GM18868 (cell line): Measurements from ENCODE around the gene SKIDA1.

Source experiments
- ATAC-seq: cut with Tn5 transposase; IDR thresholded peaks from one replicate; pipeline ENCODE4 v1.9.1; 2021; ENCODE audit warnings: mild to moderate bottlenecking, moderate library complexity; ENCODE audit not compliant: unreplicated experiment

SKIDA1 gene

DNA sequence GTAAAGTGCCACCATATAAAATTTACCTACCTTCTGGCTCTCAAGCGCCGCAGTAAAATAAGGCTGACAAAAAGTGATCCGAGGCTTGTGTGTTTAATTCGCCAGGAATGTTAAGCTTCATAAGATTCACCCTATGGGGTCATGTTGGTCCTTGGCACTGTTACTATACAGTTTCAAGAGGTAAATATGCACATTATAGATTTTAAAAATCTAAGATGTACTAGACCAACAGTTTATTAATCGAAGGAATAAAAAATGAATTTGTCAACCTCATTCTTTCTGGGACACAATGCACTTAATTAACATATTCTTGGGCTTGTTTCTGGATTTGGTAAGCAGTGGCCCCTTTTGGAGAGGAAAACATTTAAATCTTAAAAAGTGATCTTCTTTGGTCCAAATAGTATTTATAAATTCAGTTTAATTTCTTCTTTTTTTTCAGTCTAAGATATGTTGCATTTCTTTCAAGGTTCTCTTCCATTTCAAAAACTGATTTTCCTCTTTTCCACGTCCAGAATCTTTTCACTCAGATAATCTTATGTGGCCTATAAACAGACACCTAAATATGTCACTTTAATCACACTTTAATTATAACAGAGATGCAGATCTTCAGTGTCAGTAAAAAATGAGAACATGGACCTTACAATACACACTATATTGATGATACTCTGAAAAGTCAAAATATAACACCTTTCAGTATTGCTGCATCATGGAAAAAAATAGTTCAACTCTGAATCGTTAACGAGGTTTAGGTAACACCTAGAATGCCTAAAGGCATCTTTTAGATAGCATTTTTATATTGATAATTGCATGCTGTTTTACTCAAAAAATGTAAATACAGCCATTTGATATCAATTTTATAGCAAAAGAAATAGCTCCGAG is 3.8 kb upstream of the SKIDA1 start:
- ATAC-seq, result no peak

DNA sequence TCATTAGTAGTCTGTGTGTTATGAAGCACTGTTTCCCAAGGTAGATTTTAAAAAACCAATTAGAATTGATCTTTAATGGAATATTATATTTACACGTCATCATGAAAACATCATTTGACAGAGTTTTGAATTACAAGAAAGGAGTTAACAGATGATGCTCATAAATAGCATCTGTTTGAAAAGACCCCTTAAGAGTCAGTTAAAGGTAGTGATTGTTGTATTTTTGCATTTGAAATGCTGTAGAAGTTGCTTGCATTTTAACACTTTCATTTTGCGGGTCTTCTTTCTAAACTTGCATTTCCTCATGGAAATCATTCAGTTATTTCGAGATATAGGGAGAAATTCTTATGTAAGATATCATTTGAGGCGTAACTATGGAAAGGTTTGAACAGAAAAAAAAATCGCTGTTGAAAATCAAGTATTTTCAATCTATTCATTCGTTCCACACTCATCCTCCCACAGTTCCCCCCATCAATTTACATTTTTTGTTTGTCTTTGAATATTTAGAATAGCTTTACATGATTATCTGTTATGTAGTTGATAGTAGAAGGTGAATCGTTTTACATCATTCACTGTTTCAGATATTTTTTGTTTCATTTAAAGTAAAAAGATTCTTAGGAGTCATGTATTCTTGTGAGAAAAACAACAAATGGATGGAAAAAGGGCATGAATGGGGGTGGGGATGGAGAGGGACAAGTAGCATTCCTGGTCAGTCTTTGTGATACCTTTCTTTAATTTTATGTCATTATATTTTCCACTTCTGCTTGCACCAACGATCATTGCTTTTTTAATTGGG is 3.0 kb upstream of the SKIDA1 start:
- ATAC-seq, result no peak

DNA sequence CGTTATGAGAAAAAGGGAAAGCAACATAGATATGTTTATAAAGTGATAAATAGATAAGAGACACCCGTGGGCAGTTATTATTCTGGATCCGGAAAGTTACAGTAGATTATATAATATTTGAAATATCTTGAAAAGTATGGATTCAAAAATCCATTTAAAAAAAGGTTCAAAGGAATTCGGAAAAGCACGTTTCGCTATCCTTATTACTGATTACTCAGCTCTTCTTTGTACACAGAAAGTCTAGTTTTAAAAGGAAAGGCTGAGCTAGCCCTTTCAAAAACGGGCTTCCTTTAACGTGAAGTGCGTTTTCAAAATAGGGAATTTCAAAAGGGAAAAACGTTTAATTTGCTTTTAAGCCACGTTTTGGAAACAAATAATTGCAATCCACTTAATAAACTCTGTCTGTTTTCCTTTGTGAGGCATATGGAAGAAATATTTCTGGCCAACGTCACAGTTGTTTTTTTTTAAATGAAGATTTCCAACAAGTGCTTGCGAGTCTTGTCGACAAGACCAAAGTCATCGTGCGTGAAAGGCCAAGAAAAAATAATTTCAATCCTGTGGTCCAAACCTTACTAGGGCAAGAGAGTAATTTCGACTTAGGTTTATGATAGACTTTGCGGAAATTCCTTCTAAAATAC is 2.2 kb upstream of the SKIDA1 start:
- no peak for ATAC-seq

DNA sequence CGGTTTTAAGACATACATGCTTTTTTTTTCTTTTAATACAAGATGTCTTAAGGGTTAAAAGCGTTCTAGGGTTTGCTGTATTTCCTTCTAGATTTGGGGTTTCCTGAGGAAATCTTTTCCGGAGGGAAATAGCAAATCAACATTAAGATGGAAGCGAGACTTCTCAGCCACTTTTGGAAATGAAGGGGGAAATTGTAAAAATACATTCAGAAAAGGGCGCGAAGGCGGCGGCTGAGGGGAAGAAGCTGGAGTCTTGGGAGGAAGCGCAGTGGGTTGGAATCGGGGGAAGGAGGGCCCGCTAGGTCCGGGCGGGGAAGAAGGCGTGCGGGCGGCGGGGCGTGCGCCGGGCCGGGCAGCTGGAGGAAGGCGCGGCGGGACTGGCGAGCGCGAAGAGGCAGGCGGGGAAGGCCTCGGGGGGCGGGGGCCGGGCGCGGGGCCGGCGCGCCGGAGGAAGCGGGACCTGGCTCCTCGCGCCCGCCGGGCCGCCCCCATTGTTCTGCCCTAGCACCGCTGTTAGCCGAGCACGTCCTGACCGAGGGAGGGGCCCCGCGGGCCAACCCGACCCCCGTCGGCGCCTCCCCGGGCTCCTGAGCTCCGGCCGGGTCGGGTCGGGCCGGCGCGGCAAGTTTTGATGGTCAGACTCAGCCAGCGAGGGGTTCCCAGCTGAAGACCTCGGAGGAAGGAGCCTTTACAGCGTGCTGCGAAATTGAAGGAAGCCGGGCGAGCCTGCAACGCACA is 1.5 kb upstream of the SKIDA1 start:
- no peak for ATAC-seq

DNA sequence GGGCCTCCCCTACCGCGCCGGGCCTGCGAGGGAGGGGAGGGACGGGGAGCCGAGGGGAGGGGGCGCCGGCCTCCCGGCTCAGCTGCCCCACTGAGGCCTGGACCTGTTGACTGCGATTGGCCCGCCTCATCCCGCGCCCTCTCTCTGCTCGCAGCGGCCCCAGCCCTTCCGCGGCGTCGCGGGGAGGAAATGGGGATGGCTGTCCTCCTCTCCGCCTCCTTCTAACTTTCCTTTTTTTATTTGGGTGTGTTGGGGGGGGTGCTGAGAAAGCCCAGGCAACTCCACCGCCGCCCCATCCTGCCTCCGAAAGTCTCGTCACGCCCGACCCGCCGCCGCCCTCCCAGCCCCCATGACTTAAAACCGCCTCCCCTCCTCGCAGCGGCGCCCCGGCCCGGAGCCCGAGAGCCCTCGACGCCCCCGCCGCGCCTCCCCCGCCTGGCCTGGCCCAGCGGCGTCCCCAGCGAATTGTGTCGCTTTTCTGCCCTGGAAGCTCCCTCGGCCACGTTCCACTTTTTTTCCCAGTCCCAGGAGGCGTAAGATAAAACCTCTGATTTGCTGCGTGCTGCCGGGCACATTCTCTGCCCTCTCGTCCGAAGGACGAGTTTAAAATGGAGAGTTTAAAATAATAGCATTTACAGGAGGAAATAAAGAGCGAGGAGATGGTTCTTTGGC is 842 bp upstream of the SKIDA1 start:
- peak; percentile 37 for ATAC-seq

DNA sequence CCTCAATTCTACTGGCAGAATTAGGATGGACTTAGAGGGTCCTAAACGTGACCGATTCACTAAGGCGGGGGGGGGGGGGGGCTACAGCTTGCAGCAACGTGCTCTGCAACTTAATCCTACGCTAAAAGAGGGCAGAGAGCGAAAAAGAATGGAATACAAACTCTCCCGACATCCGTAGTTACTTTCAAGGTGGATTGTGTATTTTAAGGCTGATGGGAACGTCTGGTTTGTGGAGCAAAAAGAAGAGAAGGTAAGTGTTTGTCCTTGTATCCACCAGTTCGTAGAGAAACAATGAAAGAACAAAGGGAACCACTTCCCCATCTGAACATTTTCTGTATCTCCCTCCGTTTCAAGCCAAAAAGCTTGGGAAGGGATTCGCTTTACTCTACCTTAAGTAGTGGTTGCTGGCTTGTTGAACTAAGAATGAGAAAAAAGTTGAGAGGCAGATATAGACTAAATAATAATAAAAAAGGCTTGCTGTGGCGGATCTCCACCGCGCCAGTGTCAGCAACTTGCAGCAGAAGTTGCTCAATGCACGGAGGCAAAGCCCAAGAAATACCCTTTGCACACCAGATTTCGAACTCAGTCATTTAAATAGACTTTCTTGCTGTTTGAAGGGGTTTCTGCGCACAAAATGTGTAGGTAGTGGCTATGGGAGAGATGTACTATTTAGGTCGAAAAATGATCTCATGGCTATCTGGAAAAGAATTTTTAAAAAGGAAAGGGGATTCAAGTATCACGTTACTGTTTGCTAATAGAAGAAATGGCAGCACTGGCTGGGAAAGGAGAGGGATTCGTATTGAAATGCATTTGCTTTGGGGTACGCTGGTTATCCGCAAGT is 736 bp downstream of the SKIDA1 start:
- ATAC-seq, result no peak

DNA sequence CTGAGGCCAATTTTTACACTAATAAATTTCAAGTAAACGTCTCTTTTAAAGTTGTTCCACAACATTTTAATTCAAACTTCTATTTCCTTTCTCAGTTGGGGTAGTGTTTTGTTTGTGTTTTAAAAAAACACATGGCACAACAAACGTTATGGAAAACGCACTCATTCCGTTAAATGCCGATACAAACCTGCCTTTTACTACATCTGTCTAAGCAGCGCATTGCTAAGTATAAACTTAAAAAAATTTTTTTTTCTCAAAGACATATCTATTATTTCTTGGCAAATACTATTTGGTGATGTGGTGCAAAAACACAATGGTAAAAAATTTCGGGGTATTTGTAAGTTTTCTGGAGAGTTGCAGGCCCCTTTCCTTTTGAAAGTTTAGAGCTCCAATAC is 1.4 kb downstream of the SKIDA1 start:
- no peak for ATAC-seq

DNA sequence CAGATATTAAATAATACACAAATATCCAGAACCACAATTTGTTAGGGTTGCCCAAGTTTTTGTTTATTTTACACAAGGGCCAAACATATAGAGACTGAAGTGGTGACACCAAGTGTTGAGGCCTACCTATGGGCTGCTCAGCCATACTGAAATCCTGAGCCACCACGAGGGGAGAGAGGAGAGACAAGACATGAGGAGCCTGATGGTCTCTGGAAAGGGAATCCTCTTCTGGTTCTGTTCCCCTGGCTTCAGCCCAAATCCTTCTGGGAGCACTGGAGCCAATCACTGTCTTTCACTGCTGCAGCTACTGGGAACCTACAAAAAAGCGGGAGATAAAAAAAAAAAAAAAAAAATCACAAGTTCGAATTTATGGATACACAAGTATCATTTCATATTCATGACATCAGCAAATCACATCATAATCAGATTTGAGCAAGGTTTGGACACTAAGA is 1.9 kb downstream of the SKIDA1 start:
- no peak for ATAC-seq

DNA sequence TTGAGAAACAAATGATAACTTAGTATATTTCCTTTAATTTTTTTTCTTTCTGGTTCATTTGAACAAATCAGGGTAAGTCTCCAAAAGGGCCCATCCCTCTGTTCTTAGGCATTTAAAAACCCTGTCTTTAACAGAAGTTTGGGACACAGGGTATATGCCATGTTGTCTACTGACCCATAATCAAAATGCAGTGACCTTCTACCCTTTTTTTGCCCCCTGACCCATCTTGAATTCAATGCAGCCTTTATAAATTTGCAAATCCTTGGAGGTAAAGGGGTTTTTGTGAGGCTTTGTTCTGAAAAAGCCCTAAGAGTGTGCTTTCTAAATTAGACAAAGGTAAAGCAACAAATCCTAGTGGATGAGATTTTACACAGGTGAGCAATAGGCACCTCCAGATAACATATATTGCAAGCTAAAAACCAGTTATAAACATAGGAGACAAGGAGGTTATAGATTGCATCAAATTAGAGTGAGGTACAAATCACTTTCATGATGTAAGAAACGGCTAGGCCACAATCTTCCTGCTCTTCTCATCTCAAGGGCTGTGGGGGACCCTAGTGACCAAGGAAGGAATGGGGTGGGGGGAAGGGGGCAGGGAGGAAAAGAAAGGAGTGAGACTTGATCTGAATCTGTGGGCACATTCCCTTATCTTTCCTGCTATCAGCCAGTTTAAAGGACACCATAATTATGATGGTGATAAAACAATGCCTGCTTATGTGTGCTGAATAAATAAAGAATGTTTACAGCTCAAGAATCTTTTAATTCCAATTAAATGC is 2.7 kb downstream of the SKIDA1 start:
- no peak for ATAC-seq

DNA sequence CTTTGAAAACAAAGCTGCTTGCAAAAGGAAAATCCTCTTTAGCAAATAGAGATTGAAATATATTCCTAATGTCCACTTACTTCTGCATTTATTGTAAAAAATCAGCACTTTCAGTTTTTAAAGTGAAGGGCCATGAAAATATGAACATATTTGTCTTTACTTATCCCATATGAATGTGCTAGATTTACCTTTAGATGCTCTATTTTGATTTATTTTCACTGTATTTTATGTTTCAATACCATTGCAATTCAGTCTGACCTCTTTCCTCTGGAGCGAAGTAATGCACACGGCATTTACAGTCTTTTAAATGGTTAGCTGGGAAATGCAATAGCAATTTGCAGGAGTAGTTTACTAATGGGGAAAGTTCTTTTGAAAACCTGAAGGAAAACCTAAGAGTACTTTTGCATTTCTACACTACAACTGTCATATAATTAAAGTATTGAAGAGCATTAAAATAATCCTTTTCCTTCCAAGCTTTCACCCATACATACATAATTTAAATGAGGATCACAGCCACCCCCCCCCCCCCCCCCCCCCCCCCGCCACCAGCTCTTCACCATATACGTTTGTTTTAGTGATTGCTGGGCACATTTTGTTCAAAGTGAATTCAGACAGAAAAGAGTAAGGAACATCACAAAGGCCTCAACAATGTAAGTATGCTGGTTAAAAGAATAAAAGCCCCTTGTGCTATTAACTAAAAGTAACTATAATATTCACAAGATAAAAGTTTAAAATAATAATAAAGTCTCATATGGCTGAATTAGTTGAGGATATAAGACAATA is 3.5 kb downstream of the SKIDA1 start:
- no peak for ATAC-seq

DNA sequence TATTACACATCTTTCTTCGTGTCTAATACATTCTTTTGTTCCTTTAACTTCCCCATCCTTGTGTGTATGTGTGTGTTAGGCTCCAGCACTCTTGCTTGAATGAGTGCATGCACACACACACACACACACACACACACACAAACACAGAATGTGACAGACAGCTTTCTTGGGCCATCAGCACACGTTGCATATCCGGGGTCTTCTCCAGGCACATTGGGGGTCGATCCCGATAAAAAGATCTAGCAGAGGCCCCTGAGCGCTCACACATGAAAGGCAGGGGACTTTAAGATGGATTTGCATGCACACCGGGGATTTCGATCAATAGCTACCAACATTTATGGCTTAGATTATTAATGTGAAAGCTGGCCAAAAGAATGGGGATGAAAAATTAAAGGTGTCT is 4.5 kb downstream of the SKIDA1 start:
- no peak for ATAC-seq

DNA sequence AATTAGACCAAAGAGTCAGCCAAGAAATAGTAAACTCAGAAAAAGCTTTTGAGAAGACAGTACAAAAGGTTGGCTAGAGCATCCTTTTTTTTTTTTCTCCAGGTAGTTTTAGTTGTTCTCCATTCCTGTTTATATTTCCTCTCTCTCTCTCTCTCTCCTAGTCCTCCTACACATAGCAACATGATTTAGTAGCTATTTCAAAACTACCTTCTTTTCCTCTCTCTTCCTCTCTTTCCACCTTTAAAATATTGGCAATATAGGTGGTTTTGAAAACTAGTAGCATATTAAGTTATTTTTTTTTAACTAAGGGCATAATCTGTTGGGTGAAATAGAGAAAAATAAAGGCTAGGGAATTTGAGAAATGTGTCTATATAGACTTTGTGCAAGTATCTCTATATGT is 5.0 kb downstream of the SKIDA1 start:
- no peak for ATAC-seq

DNA sequence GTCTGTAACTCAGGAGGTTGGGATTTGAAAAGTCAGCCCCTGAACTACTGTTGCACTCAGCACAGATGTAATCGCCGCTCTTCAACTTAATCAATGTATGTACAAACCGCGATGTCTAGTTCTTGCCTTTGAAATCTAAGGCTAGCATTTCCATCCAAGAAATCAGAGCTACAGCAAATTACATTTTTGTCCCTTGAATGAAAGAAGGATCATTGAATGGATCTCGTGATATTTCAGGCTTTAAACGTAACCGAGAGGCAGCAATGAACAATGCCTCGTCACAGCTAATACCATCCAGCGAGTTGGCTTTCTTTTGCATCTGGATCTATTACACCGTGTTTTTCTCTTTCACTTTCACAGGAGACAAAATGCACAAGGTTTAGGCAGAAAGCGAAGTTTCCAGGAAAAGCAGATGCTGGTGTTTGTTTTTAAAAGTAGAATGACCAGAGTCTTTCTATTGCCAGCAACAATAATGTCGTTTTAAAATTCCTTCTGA is 5.5 kb downstream of the SKIDA1 start:
- peak; percentile 31 for ATAC-seq

DNA sequence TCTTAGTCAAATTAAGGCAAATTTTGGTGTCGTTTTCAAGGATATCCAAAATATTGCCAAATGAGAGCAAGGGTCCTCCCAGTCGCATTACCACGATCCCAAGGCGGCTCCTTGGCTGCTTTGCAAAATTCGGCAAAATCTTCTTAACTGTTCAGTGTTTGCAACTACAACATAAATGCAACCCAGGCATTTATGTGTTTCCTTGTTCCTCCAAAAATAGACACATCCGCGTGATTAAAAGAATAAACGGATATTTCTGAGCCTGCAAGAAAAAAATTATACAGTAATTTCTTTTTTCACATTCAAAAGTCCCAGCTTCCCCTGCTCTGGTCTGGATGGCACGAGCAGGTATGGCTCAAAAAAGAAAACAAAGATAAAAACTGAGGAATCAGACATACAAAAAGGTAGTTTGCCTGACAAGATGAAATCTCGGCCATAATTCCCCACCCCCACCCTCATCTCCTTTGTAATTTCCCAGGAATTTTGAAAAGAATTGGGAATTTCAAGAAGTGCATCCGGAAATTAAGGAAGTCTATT is 6.0 kb downstream of the SKIDA1 start:
- no peak for ATAC-seq

DNA sequence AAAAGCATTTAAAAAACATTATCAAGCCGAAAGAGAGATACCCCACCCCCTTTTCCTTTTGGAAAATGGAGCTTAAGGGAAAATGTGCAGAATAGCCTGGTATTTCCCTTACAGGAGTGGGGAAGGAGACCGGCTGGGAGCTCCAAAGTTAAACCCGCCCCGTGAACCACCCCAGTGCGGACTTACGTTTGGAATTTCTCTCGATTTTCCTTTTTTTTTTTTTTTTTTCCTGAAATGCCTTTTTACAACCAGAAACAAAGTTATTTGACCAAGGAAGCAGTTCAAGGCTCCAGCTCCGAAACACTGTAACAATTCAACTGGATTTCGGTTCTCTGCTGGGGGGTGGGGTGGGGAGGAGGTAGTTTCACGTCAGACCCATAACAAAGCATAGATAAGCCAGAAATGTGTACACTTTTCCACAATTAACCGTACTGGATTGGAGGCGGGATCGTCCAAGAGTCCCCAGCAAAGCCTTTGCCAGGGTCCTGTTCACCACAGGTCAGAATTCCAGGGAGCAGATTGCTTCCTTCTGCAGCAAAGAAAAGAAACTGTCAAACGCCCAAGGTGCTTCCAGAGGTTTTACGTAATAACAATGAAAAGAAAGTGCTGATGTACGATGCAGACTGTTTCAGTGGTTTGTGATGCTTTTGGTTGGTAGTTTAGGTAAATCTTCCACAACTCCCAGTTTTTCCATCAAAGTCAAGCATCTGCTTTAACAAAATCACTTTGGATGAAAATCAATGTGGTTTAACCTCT is 6.7 kb downstream of the SKIDA1 start:
- no peak for ATAC-seq

DNA sequence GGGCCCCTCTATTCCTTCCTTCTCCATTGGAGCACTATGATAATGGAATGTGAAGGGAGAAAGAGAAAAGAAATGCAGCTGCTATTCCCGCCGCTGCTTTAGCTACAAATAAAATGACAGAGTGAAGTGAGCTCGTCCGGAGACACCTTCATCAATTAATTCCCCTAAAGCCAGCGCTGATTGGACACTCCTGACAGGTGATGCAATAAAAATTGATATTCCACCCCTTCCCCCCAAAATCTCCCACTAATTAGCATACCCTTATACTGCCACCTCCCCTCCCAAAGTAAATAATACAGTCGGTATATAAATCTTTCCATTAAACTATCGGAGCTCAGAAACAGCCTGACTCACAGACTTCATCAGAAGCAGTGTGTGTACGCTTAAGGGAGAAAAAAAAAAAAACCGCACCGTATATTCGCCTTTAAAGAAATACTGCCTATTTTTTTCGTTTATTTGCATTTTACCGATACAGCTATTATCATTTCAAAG is 7.3 kb downstream of the SKIDA1 start:
- ATAC-seq, result no peak
